Panc1 (cell line): Measurements from ENCODE around the gene NTRK1. TPM values are rescaled to one million over a fixed set of nuclear protein-coding genes. Genes with fewer than 3 reads are reported as not detected.

Experiments used
- ATAC-seq: fragments of 200-7000 bp; cut with Tn5 transposase; 2 replicates; pipeline ENCODE4 v1.9.1; 2020; ENCODE audit warnings: mild to moderate bottlenecking, moderate library complexity
- BruUV-seq: library from RNA; stranded (reverse); fragments of 400-500 nt; replicated peaks from 2 replicates; lab custom pipeline; 2021; lab: Mats Ljungman, UMichigan
- CTCF ChIA-PET: fragments of 300-600 bp; sonication (Branson Sonifier 250); formaldehyde crosslinking; loops from one replicate; lab custom pipeline; 2022; ENCODE audit warnings: antibody characterized with exemption; lab: Charles Lee
- POLR2A ChIA-PET: fragments of 300-600 bp; sonication (Branson Sonifier 250); formaldehyde crosslinking; loops from one replicate; lab custom pipeline; 2022; ENCODE audit warnings: antibody characterized with exemption; lab: Charles Lee
- DNase-seq: peaks from one replicate; pipeline ENCODE4 v3.0.0-alpha.2; 2010; ENCODE audit warnings: low read depth, low spot score
- H3K27ac ChIP-seq: 2 replicates; pipeline ENCODE4 v1.5.1; 2011; ENCODE audit warnings: mild to moderate bottlenecking, low read length, inconsistent platforms
- H3K27me3 ChIP-seq: fragments of 200-500 bp; sonication (Bioruptor generic); 2 replicates; pipeline ENCODE4 v1.6.0; 2014; ENCODE audit warnings: low read length, inconsistent platforms; ENCODE audit not compliant: control insufficient read depth, insufficient read depth
- H3K36me3 ChIP-seq: fragments of 200-500 bp; sonication (Bioruptor generic); 2 replicates; pipeline ENCODE4 v1.5.1; 2014; ENCODE audit warnings: inconsistent platforms, mild to moderate bottlenecking, low read length, moderate library complexity; ENCODE audit not compliant: control insufficient read depth, insufficient read depth
- H3K4me1 ChIP-seq: 2 replicates; pipeline ENCODE4 v1.5.1; 2011; ENCODE audit warnings: inconsistent platforms, mild to moderate bottlenecking, low read length, moderate library complexity; ENCODE audit not compliant: control insufficient read depth, insufficient read depth
- H3K4me3 ChIP-seq, 2 experiments: 2 replicates each; pipeline ENCODE4 v1.5.1; 2011 to 2012; ENCODE audit warnings: low read depth in 2 of 2, low read length in 2 of 2, mild to moderate bottlenecking in 2 of 2, inconsistent platforms in 1 of 2, moderate library complexity in 1 of 2
- H3K9me3 ChIP-seq: fragments of 200-500 bp; sonication (Bioruptor generic); 2 replicates; pipeline ENCODE4 v1.5.1; 2014; ENCODE audit warnings: low read depth, mild to moderate bottlenecking, inconsistent platforms, low read length, moderate library complexity; ENCODE audit not compliant: control insufficient read depth, insufficient read depth
- CTCF ChIP-seq: fragments of 450-650 bp; IDR thresholded peaks from 2 replicates; pipeline ENCODE4 v1.5.1; 2017; ENCODE audit warnings: mild to moderate bottlenecking
- POLR2AphosphoS5 ChIP-seq: IDR thresholded peaks from 2 replicates; pipeline ENCODE4 v1.6.1; 2012; ENCODE audit warnings: mild to moderate bottlenecking, low read depth, low read length, moderate library complexity
- SIN3A ChIP-seq: IDR thresholded peaks from 2 replicates; pipeline ENCODE4 v1.6.1; 2012; ENCODE audit warnings: low read depth, mild to moderate bottlenecking, low read length, moderate library complexity, borderline replicate concordance; ENCODE audit not compliant: insufficient read depth
- TCF7L2 ChIP-seq: IDR thresholded peaks from 2 replicates; pipeline ENCODE4 v1.6.1; 2011; ENCODE audit warnings: mild to moderate bottlenecking, low read depth, low read length, inconsistent platforms
- in situ Hi-C: cut with HindIII; loops from 2 replicates; pipeline ENCODE4 v1.10.0; 2016; ENCODE audit warnings: low sequenced_read_pairs, low pct_unique_long_range_greater_than_20kb
- intact Hi-C: fragments of 100-400 bp; cut with micrococcal nuclease; formaldehyde crosslinking; loops from one replicate; pipeline ENCODE4 v1.10.0; 2022; ENCODE audit not compliant: unreplicated experiment
- total RNA-seq: library from RNA; stranded (reverse); gene quantifications from one replicate; pipeline ENCODE4 v1.2.1, GENCODE V29; 2021; ENCODE audit not compliant: unreplicated experiment
- TF ChIP-seq, protein P1 (sequence below), 2 experiments: IDR thresholded peaks; 2 replicates each; pipeline ENCODE4 v1.6.1; 2011 to 2012; ENCODE audit warnings: low read depth in 2 of 2, control low read depth in 1 of 2, low read length in 1 of 2, mild to moderate bottlenecking in 1 of 2, moderate library complexity in 1 of 2; ENCODE audit not compliant: insufficient read depth in 1 of 2

NTRK1 gene
- total RNA-seq, 1 experiment from 2014 or later, result 0.21 TPM

GRCh38 chr1:156894711-156895454 is 34.2 kb downstream of the NTRK1 start:
- peaks cover 60% of the 10 kb centered on the region for H3K4me1 ChIP-seq
- intact Hi-C loops (no loop called here), in situ Hi-C loops (no loop called here)
- no peak for TF ChIP-seq SIN3A
- no peak for TF ChIP-seq TCF7L2
- H3K9me3 ChIP-seq, result no peaks in the 10 kb centered on the region
- DNase-seq (no peak), ATAC-seq (peak; percentile 27)
- peak overlapping the region; percentile 35 to 52; a peak in 3 of 4 replicates for H3K4me3 ChIP-seq
- peak overlapping the region; percentile 91 for H3K27ac ChIP-seq
- no peaks in the 10 kb centered on the region for H3K27me3 ChIP-seq
- no TSS peak for BruUV-seq
- CTCF ChIA-PET, result interaction anchor here (0.6 to 1.2 kb wide), 3 partner anchors 33 to 249 kb away, joined by 3 to 9 read pairs (median 4); partner anchors contain the start of gene NTRK1
- H3K36me3 ChIP-seq, result no peaks in the 10 kb centered on the region
- POLR2A ChIA-PET, result interaction anchor here (0.6 kb wide), 1 partner anchor 173 kb away, joined by 4 read pairs; no protein-coding TSS in a partner anchor

GRCh38 chr1:156895455-156895812 is 34.8 kb downstream of the NTRK1 start:
- CTCF ChIA-PET, result interaction anchor here (1.0 to 1.2 kb wide), 2 partner anchors 32 to 35 kb away, joined by 4 to 9 read pairs; partner anchors contain the start of gene NTRK1
- H3K27me3 ChIP-seq, result no peaks in the 10 kb centered on the region
- peak overlapping the region in 1 of 2 experiments; percentile 52; a peak in 2 of 4 replicates for H3K4me3 ChIP-seq
- no peak for ATAC-seq
- no peaks in the 10 kb centered on the region for H3K36me3 ChIP-seq
- intact Hi-C loops, result no loop called here
- POLR2A ChIA-PET, result no interaction called here
- in situ Hi-C loops, result no loop called here
- peaks cover 62% of the 10 kb centered on the region for H3K4me1 ChIP-seq
- no peak for DNase-seq
- H3K27ac ChIP-seq, result peak overlapping the region; percentile 91
- H3K9me3 ChIP-seq, result no peaks in the 10 kb centered on the region
- BruUV-seq, result no TSS peak
- no peak for TF ChIP-seq TCF7L2
- TF ChIP-seq, protein P1, sequence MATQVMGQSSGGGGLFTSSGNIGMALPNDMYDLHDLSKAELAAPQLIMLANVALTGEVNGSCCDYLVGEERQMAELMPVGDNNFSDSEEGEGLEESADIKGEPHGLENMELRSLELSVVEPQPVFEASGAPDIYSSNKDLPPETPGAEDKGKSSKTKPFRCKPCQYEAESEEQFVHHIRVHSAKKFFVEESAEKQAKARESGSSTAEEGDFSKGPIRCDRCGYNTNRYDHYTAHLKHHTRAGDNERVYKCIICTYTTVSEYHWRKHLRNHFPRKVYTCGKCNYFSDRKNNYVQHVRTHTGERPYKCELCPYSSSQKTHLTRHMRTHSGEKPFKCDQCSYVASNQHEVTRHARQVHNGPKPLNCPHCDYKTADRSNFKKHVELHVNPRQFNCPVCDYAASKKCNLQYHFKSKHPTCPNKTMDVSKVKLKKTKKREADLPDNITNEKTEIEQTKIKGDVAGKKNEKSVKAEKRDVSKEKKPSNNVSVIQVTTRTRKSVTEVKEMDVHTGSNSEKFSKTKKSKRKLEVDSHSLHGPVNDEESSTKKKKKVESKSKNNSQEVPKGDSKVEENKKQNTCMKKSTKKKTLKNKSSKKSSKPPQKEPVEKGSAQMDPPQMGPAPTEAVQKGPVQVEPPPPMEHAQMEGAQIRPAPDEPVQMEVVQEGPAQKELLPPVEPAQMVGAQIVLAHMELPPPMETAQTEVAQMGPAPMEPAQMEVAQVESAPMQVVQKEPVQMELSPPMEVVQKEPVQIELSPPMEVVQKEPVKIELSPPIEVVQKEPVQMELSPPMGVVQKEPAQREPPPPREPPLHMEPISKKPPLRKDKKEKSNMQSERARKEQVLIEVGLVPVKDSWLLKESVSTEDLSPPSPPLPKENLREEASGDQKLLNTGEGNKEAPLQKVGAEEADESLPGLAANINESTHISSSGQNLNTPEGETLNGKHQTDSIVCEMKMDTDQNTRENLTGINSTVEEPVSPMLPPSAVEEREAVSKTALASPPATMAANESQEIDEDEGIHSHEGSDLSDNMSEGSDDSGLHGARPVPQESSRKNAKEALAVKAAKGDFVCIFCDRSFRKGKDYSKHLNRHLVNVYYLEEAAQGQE (IDR thresholded peaks at IDR 0.05; ENCODE audit: insufficient read depth in 1 of 2, low read depth in 2 of 2, low read length in 1 of 2), result no peak
- no peak for TF ChIP-seq CTCF
- TF ChIP-seq SIN3A, result no peak
- no peak for TF ChIP-seq POLR2AphosphoS5

DNA sequence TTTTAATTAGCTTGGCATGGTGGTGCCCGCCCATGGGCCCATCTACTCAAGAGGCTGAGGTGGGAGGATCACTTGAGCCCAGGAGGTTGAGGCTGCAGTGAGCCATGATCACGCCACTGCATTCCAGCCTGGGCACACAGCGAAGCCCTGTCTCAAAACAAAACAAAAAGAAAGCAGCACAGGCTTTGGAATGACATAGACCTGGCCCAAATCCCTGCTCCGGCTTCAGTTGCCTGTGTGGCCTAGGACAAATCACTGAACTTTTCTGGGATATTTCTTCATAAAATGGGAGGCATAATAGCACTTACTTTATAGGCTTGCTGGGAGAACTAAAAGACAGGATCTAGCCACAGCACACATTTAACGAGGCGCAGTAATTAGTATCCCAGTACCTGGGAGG is 35.3 kb downstream of the NTRK1 start:
- ATAC-seq, result no peak
- intact Hi-C loops (no loop called here), in situ Hi-C loops (no loop called here)
- Histone ChIP-seq H3K36me3 (no peaks in the 10 kb centered on the region), H3K27ac (peak overlapping the region; percentile 91), H3K27me3 (no peaks in the 10 kb centered on the region), H3K4me1 (peaks cover 65% of the 10 kb centered on the region), H3K4me3 (peak overlapping the region in 1 of 2 experiments; percentile 32; a peak in 2 of 4 replicates), H3K9me3 (no peaks in the 10 kb centered on the region)
- ChIA-PET CTCF (no interaction called here), POLR2A (no interaction called here)
- no peak for TF ChIP-seq POLR2AphosphoS5
- no peak for TF ChIP-seq CTCF
- TF ChIP-seq, protein P1 (IDR thresholded peaks at IDR 0.05; ENCODE audit: insufficient read depth in 1 of 2, low read depth in 2 of 2, low read length in 1 of 2), result no peak
- no peak for TF ChIP-seq SIN3A
- DNase-seq, result no peak
- BruUV-seq, result no TSS peak
